ENCODE data around the gene TNIK.
"Not testable (repeated sequence)": the region's sequence is repeated elsewhere in the genome, so short reads cannot be mapped to it uniquely, and the experiment has no call there.

TNIK gene

GRCh38 chr3:171157286-171157685 lies 302.9 kb downstream of the TNIK start:
- no peak for DNase-seq

GRCh38 chr3:171156401-171157010 lies 303.7 kb downstream of the TNIK start:
- no peak for DNase-seq

GRCh38 chr3:171155122-171155700 lies 305.0 kb downstream of the TNIK start:
- no peak for DNase-seq

GRCh38 chr3:171150945-171151344 lies 309.3 kb downstream of the TNIK start:
- DNase-seq: no peak

- DNase-seq: no peak
Observed at GRCh38 chr3:171149526-171150116, 310.6 kb downstream of the TNIK start.

GRCh38 chr3:171145798-171146197 lies 314.4 kb downstream of the TNIK start:
- no peak for DNase-seq

GRCh38 chr3:171142985-171143384 lies 317.2 kb downstream of the TNIK start:
- DNase-seq: no peak

- DNase-seq: no peak
Observed at GRCh38 chr3:171140246-171140645, 320.0 kb downstream of the TNIK start.

- DNase-seq: no peak
Observed at GRCh38 chr3:171138027-171138426, 322.2 kb downstream of the TNIK start.

- no peak for DNase-seq
Observed at GRCh38 chr3:171135549-171135948, 324.7 kb downstream of the TNIK start.

- DNase-seq: no peak
Observed at GRCh38 chr3:171133796-171134569, 326.2 kb downstream of the TNIK start.

- no peak for DNase-seq
Observed at GRCh38 chr3:171133337-171133736, 326.9 kb downstream of the TNIK start.

GRCh38 chr3:171132873-171133272 lies 327.3 kb downstream of the TNIK start:
- no peak for DNase-seq

GRCh38 chr3:171129827-171130226 lies 330.4 kb downstream of the TNIK start:
- no peak for DNase-seq

GRCh38 chr3:171127611-171128010 lies 332.6 kb downstream of the TNIK start:
- no peak for DNase-seq

GRCh38 chr3:171126478-171127209 lies 333.6 kb downstream of the TNIK start:
- DNase-seq: no peak

GRCh38 chr3:171125010-171125409 lies 335.2 kb downstream of the TNIK start:
- no peak for DNase-seq

GRCh38 chr3:171123915-171124314 lies 336.3 kb downstream of the TNIK start:
- DNase-seq: no peak

GRCh38 chr3:171122861-171123260 lies 337.3 kb downstream of the TNIK start:
- DNase-seq: no peak

- no peak for DNase-seq
Observed at GRCh38 chr3:171122240-171122639, 338.0 kb downstream of the TNIK start.

- DNase-seq: no peak
Observed at GRCh38 chr3:171121801-171122200, 338.4 kb downstream of the TNIK start.

- not testable (repeated sequence) for DNase-seq
Observed at GRCh38 chr3:171119402-171119801, 340.8 kb downstream of the TNIK start.

- not testable (repeated sequence) for DNase-seq
Observed at GRCh38 chr3:171118993-171119392, 341.2 kb downstream of the TNIK start.

Data from T-helper 9 cell (primary cell).